Central memory CD4-positive, alpha-beta T cell (primary cell): Measurements from ENCODE around the gene DNAJA1.
A peak's percentile ranks its signal among the peaks of the same experiment; 100 is the strongest.
"Not testable (repeated sequence)": the region's sequence is repeated elsewhere in the genome, so short reads cannot be mapped to it uniquely, and the experiment has no call there.

Source experiments
- DNase-seq: peaks from one replicate; pipeline ENCODE4 v3.0.0; 2022
- total RNA-seq, 3 experiments: gene quantifications; one replicate each; lab custom pipeline; 2026; lab: John Stamatoyannopoulos, UW

The DNAJA1 gene
- 144 to 885 (median 861) reads per million in 3 experiments for total RNA-seq

- DNase-seq, result peak; percentile 96
These were observed at the start of gene DNAJA1 for GRCh38 chr9:33024966-33025571. TSS of gene DNAJA1 (plus strand) at chr9:33025273. CDS start at chr9:33026485, 1,212 bp downstream.

- DNase-seq, result no peak
These were observed 47.0 kb upstream of the DNAJA1 start for GRCh38 chr9:32978051-32978450.

DNA sequence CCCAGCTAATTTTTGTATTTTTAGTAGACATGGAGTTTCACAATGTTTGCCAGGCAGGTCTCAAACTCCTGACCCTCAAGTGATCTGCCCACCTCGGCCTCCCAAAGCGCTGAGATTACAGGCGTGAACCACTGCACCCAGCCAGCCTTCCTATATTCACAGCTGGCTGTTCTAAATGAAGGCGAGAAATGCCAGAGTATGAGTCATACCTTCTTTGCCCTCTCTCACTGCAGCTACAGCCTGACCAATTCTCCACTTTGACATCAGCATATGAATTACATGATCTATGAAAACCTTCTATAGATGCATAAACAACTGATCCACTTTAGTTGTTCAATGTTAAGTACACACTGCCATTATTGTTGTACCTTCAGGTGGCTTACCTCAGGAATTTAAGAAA, 38.1 kb upstream of the DNAJA1 start:
- DNase-seq, result no peak

DNA sequence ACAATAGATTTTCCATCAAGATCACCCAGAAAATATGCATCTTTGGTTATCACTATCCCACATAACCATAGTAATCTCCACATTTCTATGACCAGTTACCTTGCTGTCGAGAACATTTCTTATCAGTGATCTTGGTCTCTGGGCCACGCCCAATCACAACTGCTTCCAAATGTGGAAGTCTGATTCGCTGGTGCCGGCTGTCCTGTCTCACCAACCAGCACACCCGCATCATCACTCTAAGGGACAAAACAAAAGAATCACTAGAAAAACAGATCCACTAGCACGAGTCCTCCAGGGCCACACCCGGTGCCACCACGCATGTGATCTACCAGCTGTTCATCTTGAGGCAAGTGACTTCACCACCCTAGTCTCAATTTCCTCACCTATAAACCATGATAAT, 35.4 kb upstream of the DNAJA1 start:
- DNase-seq, result no peak

- no peak for DNase-seq
These were observed 33.0 kb upstream of the DNAJA1 start for GRCh38 chr9:32991897-32992594.

GRCh38 chr9:32992595-32993238, 32.4 kb upstream of the DNAJA1 start:
- no peak for DNase-seq

DNA sequence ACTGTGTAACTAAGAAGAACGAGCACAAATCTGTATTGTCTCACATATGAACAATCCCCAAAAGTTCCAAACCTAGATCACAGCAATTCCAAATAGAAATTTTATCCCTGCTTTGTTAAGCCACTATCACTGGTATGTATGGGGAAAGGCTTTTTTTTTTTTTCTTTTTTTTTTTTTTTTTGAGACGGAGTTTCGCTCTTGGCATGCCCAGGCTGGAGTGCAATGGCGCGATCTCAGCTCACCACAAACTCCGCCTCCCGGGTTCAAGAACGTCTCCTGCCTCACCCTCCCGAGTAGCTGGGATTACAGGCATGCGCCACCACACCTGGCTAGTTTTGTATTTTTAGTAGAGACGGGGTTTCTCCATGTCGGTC, 24.4 kb upstream of the DNAJA1 start:
- not testable (repeated sequence) for DNase-seq

DNA sequence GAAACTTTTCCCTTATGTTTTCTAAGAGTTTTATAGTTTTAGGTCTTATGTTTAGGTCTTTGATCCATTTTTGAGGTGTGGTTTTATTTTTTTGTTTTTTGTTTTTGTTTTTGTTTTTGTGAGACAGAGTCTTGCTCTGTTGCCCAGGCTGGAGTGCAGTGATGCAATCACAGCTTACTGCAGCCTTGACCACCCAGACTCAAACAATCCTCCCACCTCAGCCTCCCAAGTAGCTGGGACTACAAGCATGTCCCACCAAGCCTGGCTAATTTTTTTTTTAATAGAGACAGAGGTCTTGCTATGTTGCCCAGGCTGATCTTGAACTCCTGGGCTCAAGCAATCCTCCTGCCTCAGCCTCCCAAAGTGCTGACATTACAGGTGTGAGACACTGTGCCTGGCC, 19.7 kb upstream of the DNAJA1 start:
- DNase-seq, result not testable (repeated sequence)

GRCh38 chr9:33007755-33008154, 17.3 kb upstream of the DNAJA1 start:
- no peak for DNase-seq

GRCh38 chr9:33011831-33012230, 13.2 kb upstream of the DNAJA1 start:
- DNase-seq, result no peak

GRCh38 chr9:33012328-33013069, 12.6 kb upstream of the DNAJA1 start:
- no peak for DNase-seq

GRCh38 chr9:33013962-33014664, 11.0 kb upstream of the DNAJA1 start:
- DNase-seq, result no peak

- no peak for DNase-seq
These were observed 10.4 kb upstream of the DNAJA1 start for GRCh38 chr9:33014665-33015014.

GRCh38 chr9:33017283-33018041, 7.6 kb upstream of the DNAJA1 start:
- DNase-seq, result no peak

DNA sequence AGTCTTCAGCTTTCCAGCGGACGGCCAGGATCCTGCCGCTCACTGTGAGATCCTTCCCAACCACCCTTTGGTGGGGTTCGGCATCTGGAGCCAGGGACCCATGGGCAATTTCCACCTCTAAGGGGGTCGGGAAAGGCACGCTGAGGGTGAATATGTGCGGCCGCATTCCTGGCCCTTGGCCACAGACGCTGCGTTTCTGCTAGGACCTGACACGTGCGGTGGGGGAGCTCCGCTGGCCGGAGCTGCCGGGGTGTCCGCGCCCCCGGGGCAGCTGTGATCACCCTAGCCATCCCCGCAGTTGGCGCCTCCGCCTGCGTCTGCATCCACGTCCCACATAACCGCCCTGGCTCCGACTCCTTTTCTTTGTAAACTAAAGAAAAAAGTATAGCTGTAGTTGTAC, 5.3 kb upstream of the DNAJA1 start:
- DNase-seq, result no peak

DNA sequence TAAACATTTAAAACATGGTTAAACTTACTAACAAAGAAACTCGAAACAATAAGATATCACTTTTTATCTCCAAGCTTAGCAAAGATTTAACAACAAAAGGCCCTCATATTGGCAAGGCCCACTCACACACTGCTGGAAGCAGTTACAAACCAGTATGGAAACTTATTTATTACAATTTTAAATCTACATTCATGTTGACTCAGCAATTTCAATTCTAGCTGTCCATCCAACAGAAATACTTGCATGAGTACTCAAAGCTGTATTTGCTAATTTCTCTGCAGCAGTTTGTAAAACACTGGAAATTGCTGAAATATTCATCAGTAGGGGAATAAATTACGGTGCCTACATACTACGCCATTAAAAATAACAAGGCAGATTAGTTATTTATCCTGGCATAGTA, 2.8 kb upstream of the DNAJA1 start:
- no peak for DNase-seq

GRCh38 chr9:33022755-33023154, 2.3 kb upstream of the DNAJA1 start:
- no peak for DNase-seq

DNA sequence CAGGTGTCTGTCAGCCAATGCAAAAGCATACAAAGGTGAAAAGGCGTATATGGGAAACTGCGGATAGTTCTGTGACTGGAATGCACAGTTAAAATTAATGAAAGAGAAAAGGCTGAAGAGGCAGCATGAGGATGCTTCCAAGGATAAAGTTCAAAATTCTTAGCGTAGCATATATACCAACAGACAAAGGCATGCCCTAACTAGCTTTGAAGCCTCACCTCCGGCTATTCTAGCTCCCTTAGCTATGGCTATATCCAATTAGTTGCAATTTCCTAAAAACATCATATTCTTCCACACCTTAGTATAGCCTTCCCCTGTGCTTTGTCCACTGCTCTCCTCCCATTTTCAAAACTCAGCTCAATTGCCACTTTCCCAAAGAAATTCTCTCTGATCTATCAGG, 1.4 kb upstream of the DNAJA1 start:
- no peak for DNase-seq

- no peak for DNase-seq
These were observed 727 bp upstream of the DNAJA1 start for GRCh38 chr9:33024126-33024965.

- peak; percentile 83 for DNase-seq
These were observed 684 bp downstream of the DNAJA1 start for GRCh38 chr9:33025572-33026342.
